BLaER1 treated with 17β-estradiol and CSF1 and Interleukin-3, amounts not matched to agents 10 nM and 100 nM (cell line): ENCODE measurements around the gene CCDC77.
A peak's percentile ranks its signal among the peaks of the same experiment; 100 is the strongest.
"Not testable (repeated sequence)": the region's sequence is repeated elsewhere in the genome, so short reads cannot be mapped to it uniquely, and the experiment has no call there.

Source experiments
- H3K27ac ChIP-seq, 11 experiments: shearing (Covaris generic); formaldehyde crosslinking; 2 replicates each; pipeline ENCODE4 v1.8.1; 2022
- H3K27me3 ChIP-seq, 11 experiments: shearing (Covaris generic); formaldehyde crosslinking; 2 replicates each; pipeline ENCODE4 v1.8.1; 2022
- H3K36me3 ChIP-seq, 11 experiments: shearing (Covaris generic); formaldehyde crosslinking; 2 replicates each; pipeline ENCODE4 v1.8.1; 2022
- H3K4me1 ChIP-seq, 10 experiments: shearing (Covaris generic); formaldehyde crosslinking; 2 replicates each; pipeline ENCODE4 v1.8.1; 2022
- H3K4me2 ChIP-seq, 11 experiments: shearing (Covaris generic); formaldehyde crosslinking; 2 replicates each; pipeline ENCODE4 v1.8.1; 2022
- H3K4me3 ChIP-seq, 10 experiments: shearing (Covaris generic); formaldehyde crosslinking; 2 replicates each; pipeline ENCODE4 v1.8.1; 2022
- H3K9ac ChIP-seq, 11 experiments: shearing (Covaris generic); formaldehyde crosslinking; 2 replicates each; pipeline ENCODE4 v1.8.1; 2022
- H3K9me3 ChIP-seq, 11 experiments: shearing (Covaris generic); formaldehyde crosslinking; replicated peaks in 1 of 11; 2 replicates each; pipeline ENCODE4 v1.8.1; 2022
- H4K20me1 ChIP-seq, 11 experiments: shearing (Covaris generic); formaldehyde crosslinking; 2 replicates each; pipeline ENCODE4 v1.8.1; 2022
- Cebpa-rat ChIP-seq, 11 experiments: shearing (Covaris generic); IDR thresholded peaks; 2 replicates each; pipeline ENCODE4 v1.8.1; 2022

The CCDC77 gene

DNA sequence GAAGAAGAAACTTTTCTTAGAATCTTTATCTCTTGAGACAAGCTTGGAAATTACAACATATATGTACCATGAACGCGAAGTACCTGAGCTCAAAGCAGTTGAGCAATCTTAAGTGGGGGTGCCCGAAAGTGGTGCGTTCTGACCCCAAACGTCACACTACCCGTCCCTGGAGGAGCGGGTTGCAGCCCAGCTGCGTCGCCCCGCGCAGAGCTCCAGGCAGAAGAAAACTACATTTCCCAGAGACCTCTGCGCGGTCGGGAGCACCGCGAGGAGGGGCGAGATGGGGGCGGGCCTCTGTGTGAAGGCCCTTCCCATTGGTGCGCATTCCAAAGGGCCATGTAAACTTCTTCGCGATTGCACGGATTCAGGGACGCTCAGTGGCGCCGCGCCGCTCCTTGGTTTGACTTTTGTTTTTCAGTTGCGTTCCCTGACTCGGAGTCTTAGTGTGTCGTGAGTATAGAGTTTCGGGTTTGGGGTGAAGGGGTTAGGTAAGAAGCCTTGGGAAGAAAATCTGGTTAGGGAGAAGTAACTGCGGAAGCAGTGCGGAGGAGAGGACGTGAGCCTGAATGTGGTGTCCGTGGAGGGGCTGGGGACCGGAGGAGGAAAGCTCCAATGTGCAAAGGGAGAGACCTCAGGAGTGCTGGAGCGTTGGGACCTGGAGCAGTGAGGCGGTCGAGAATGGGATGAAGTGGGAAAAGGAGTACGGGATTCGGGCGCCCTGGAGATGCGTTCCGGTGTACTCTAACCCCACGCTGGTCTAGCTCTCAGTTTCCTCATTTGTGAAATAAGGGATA is at the start of gene CCDC77:
Gene CCDC77, plus strand, starts transcription at position 410 of the 794 bp plus-strand sequence. CDS start 7,740 bp downstream, outside the sequence.
- Histone ChIP-seq H3K4me2 (peak within 1 kb of the TSS; percentile 70 to 86 (median 78)), H3K9ac (peak within 1 kb of the TSS; percentile 70 to 87 (median 82)), H3K27me3 (no peaks in the 10 kb centered on the region), H3K4me1 (peaks cover 12 to 28% (median 21%) of the 10 kb centered on the region in 10 experiments), H3K4me3 (peak within 1 kb of the TSS; percentile 62 to 96 (median 85)), H3K36me3 (peaks cover 4 to 26% (median 14%) of the 10 kb centered on the region in 11 experiments; a peak in 18 of 22 replicates), H3K27ac (peak within 1 kb of the TSS in 10 of 11 experiments; percentile 63 to 82 (median 69); a peak in 20 of 22 replicates), H3K9me3 (no peaks in the 10 kb centered on the region), H4K20me1 (no peaks in the 10 kb centered on the region; a peak in 2 of 22 replicates)
- TF ChIP-seq Cebpa-rat (IDR thresholded peaks at IDR 0.05) = no peak

- H3K36me3 ChIP-seq = peaks cover 96 to 100% (median 98%) of the 10 kb centered on the region in 11 experiments
- H3K4me1 ChIP-seq = no peaks in the 10 kb centered on the region
- no peak for TF ChIP-seq Cebpa-rat (IDR thresholded peaks at IDR 0.05)
- peaks cover 2 to 80% (median 25%) of the 10 kb centered on the region in 11 experiments; a peak in 15 of 22 replicates for H4K20me1 ChIP-seq
- no peak overlapping the region for H3K4me3 ChIP-seq
- no peaks in the 10 kb centered on the region for H3K27me3 ChIP-seq
- H3K9ac ChIP-seq = no peak overlapping the region
- H3K4me2 ChIP-seq = no peak overlapping the region
- no peak overlapping the region for H3K27ac ChIP-seq
- peaks cover 9 to 32% (median 22%) of the 10 kb centered on the region in 11 experiments for H3K9me3 ChIP-seq
Observed at GRCh38 chr12:356276-356988, 45.0 kb upstream of the CCDC77 start.

- Histone ChIP-seq H4K20me1 (peaks cover 2 to 95% (median 25%) of the 10 kb centered on the region in 11 experiments; a peak in 15 of 22 replicates), H3K4me1 (no peaks in the 10 kb centered on the region), H3K36me3 (peaks cover 96 to 100% (median 98%) of the 10 kb centered on the region in 11 experiments), H3K4me2 (no peak overlapping the region), H3K9me3 (peaks cover 5 to 15% (median 9%) of the 10 kb centered on the region in 11 experiments; a peak in 18 of 22 replicates), H3K27ac (no peak overlapping the region), H3K27me3 (no peaks in the 10 kb centered on the region), H3K4me3 (no peak overlapping the region), H3K9ac (no peak overlapping the region)
- TF ChIP-seq Cebpa-rat (IDR thresholded peaks at IDR 0.05) = no peak
Observed at GRCh38 chr12:359091-359490, 42.4 kb upstream of the CCDC77 start.

- H3K4me1 ChIP-seq = no peaks in the 10 kb centered on the region
- no peak overlapping the region for H3K27ac ChIP-seq
- H4K20me1 ChIP-seq = peaks cover 5 to 57% (median 21%) of the 10 kb centered on the region in 11 experiments; a peak in 13 of 22 replicates
- TF ChIP-seq Cebpa-rat (IDR thresholded peaks at IDR 0.05) = no peak
- H3K36me3 ChIP-seq = peaks cover 85 to 98% (median 89%) of the 10 kb centered on the region in 11 experiments
- H3K4me2 ChIP-seq = no peak overlapping the region
- H3K9me3 ChIP-seq = peaks cover 26 to 38% (median 33%) of the 10 kb centered on the region in 11 experiments
- H3K9ac ChIP-seq = no peak overlapping the region
- H3K27me3 ChIP-seq = no peaks in the 10 kb centered on the region
- H3K4me3 ChIP-seq = no peak overlapping the region
Observed at GRCh38 chr12:366820-367219, 34.6 kb upstream of the CCDC77 start.

GRCh38 chr12:367972-368371 is 33.5 kb upstream of the CCDC77 start:
- Histone ChIP-seq H3K9me3 (peaks cover 28 to 41% (median 34%) of the 10 kb centered on the region in 11 experiments), H3K4me1 (no peaks in the 10 kb centered on the region), H3K4me2 (no peak overlapping the region), H3K27ac (no peak overlapping the region), H3K27me3 (no peaks in the 10 kb centered on the region), H3K4me3 (no peak overlapping the region), H3K36me3 (peaks cover 73 to 88% (median 78%) of the 10 kb centered on the region in 11 experiments), H4K20me1 (peaks cover 5 to 45% (median 18%) of the 10 kb centered on the region in 11 experiments; a peak in 12 of 22 replicates), H3K9ac (no peak overlapping the region)
- TF ChIP-seq Cebpa-rat (IDR thresholded peaks at IDR 0.05) = no peak

DNA sequence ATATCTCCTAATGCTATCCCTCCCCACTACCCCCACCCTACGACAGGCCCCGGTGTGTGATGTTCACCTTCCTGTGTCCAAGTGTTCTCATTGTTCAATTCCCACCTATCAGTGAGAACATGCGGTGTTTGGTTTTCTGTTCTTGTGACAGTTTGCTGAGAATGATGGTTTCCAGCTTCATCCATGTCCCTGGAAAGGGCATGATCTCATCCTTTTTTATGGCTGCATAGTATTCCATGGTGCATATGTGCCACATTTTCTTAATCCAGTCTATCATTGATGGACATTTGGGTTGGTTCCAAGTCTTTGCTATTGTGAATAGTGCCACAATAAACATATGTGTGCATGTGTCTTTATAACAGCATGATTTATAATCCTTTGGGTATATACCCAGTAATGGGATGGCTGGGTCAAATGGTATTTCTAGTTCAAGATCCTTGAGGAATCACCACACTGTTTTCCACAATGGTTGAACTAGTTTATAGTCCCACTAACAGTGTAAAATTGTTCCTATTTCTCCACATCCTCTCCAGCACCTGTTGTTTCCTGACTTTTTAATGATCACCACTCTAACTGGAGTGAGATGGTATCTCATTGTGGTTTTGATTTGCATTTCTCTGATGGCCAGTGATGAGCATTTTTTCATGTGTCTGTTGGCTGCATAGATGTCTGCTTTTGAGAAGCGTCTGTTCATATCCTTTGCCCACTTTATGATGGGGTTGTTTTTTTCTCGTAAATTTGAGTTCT is 30.5 kb upstream of the CCDC77 start:
- H3K27ac ChIP-seq, H3K27me3 ChIP-seq, H3K4me2 ChIP-seq, H3K4me3 ChIP-seq, H3K4me1 ChIP-seq, H3K9ac ChIP-seq: not testable (repeated sequence)
- peaks cover 5 to 33% (median 17%) of the 10 kb centered on the region in 11 experiments; a peak in 12 of 22 replicates for H4K20me1 ChIP-seq
- H3K9me3 ChIP-seq = peaks cover 24 to 46% (median 36%) of the 10 kb centered on the region in 11 experiments
- H3K36me3 ChIP-seq = peaks cover 54 to 88% (median 67%) of the 10 kb centered on the region in 11 experiments

GRCh38 chr12:386651-387050 is 14.8 kb upstream of the CCDC77 start:
- no peak for TF ChIP-seq Cebpa-rat (IDR thresholded peaks at IDR 0.05)
- Histone ChIP-seq H3K36me3 (peaks cover 35 to 51% (median 46%) of the 10 kb centered on the region in 11 experiments), H3K9me3 (no peaks in the 10 kb centered on the region), H3K4me3 (peak overlapping the region; percentile 46 to 94 (median 88); a peak in 18 of 20 replicates), H3K9ac (peak overlapping the region; percentile 6 to 96 (median 43); a peak in 17 of 22 replicates), H3K4me1 (peaks cover 17 to 37% (median 28%) of the 10 kb centered on the region in 10 experiments), H3K4me2 (peak overlapping the region; percentile 75 to 99 (median 94)), H3K27me3 (no peaks in the 10 kb centered on the region), H3K27ac (0 out of 22 replicates have a peak overlapping the region, but pooled peaks of 1 of the 11 experiments have one; percentile 2), H4K20me1 (peaks cover 48 to 69% (median 65%) of the 10 kb centered on the region in 11 experiments)

- Histone ChIP-seq H3K9me3 (no peaks in the 10 kb centered on the region), H3K27ac (peak overlapping the region; percentile 89 to 97 (median 94)), H3K9ac (peak overlapping the region; percentile 88 to 98 (median 95)), H4K20me1 (peaks cover 39 to 55% (median 53%) of the 10 kb centered on the region in 11 experiments), H3K36me3 (peaks cover 21 to 37% (median 32%) of the 10 kb centered on the region in 11 experiments), H3K4me3 (peak overlapping the region; percentile 76 to 94 (median 88)), H3K27me3 (no peaks in the 10 kb centered on the region), H3K4me2 (peak overlapping the region; percentile 87 to 99 (median 97)), H3K4me1 (peaks cover 17 to 37% (median 28%) of the 10 kb centered on the region in 10 experiments)
- no peak for TF ChIP-seq Cebpa-rat (IDR thresholded peaks at IDR 0.05)
Observed at GRCh38 chr12:388012-388411, 13.4 kb upstream of the CCDC77 start.
